HepG2 (cell line): ENCODE data around the gene PSORS1C1. TPM values are rescaled to one million over a fixed set of nuclear protein-coding genes. Genes with fewer than 3 reads are reported as not detected.

Source experiments
- ATF7 ChIP-seq, 2 experiments: fragments of 450-650 bp in 1 of 2; sonication (generic) in 1 of 2; formaldehyde crosslinking in 1 of 2; IDR thresholded peaks; 2 replicates each; pipeline versions ENCODE4 v1.4.0 to v1.6.1; 2016 to 2020; ENCODE audit warnings: antibody characterized with exemption in 1 of 2, mild to moderate bottlenecking in 1 of 2, missing genetic modification reagents in 1 of 2
- FIP1L1 ChIP-seq: fragments of 200-400 bp; formaldehyde crosslinking; IDR thresholded peaks from 2 replicates; pipeline ENCODE4 v1.6.1; 2018; ENCODE audit warnings: low read depth, mild to moderate bottlenecking, low read length, moderate library complexity, borderline replicate concordance; ENCODE audit not compliant: insufficient read depth
- KMT2B ChIP-seq: IDR thresholded peaks from 2 replicates; pipeline ENCODE4 v1.6.1; 2016; ENCODE audit warnings: missing genetic modification reagents, missing compliant biosample characterization
- MAFF ChIP-seq: IDR thresholded peaks from 2 replicates; pipeline ENCODE4 v1.6.1; 2011; ENCODE audit warnings: low read depth, low read length, improper control_type of control experiment
- NFAT5 ChIP-seq: sonication (generic); formaldehyde crosslinking; IDR thresholded peaks from 2 replicates; pipeline ENCODE4 v1.4.0; 2020; ENCODE audit warnings: missing genetic modification reagents
- NFKB2 ChIP-seq: sonication (generic); formaldehyde crosslinking; IDR thresholded peaks from 2 replicates; pipeline ENCODE4 v1.4.0; 2020; ENCODE audit warnings: missing genetic modification reagents, borderline replicate concordance
- PBX3 ChIP-seq: sonication (generic); formaldehyde crosslinking; IDR thresholded peaks from 2 replicates; pipeline ENCODE4 v1.8.1; 2023; ENCODE audit warnings: missing genetic modification reagents, inconsistent platforms, borderline replicate concordance
- PITX1 ChIP-seq: sonication (generic); formaldehyde crosslinking; IDR thresholded peaks from 2 replicates; pipeline ENCODE4 v1.5.1; 2020; ENCODE audit warnings: mild to moderate bottlenecking, missing genetic modification reagents
- RBAK ChIP-seq: sonication (generic); formaldehyde crosslinking; IDR thresholded peaks from 2 replicates; pipeline ENCODE4 v1.5.1; 2020; ENCODE audit warnings: mild to moderate bottlenecking, missing genetic modification reagents
- SIN3A ChIP-seq: IDR thresholded peaks from 2 replicates; pipeline ENCODE4 v1.6.1; 2011; ENCODE audit warnings: low read depth, mild to moderate bottlenecking, control low read depth, low read length, borderline replicate concordance
- ZFP91 ChIP-seq: sonication (generic); formaldehyde crosslinking; IDR thresholded peaks from 2 replicates; pipeline ENCODE4 v1.9.0; 2022; ENCODE audit warnings: missing genetic modification reagents, mild to moderate bottlenecking, borderline replicate concordance
- ZFYVE20 ChIP-seq: sonication (generic); formaldehyde crosslinking; IDR thresholded peaks from 2 replicates; pipeline ENCODE4 v1.8.0; 2023; ENCODE audit warnings: low read depth, mild to moderate bottlenecking, moderate library complexity, missing genetic modification reagents, borderline replicate concordance
- ZNF354B ChIP-seq: sonication (generic); formaldehyde crosslinking; IDR thresholded peaks from 2 replicates; pipeline ENCODE4 v1.8.0; 2022; ENCODE audit warnings: mild to moderate bottlenecking, missing genetic modification reagents
- ZNF687 ChIP-seq: sonication (generic); formaldehyde crosslinking; IDR thresholded peaks from 2 replicates; pipeline ENCODE4 v1.5.1; 2020; ENCODE audit warnings: mild to moderate bottlenecking, missing genetic modification reagents, moderate library complexity
- ZSCAN25 ChIP-seq: sonication (generic); formaldehyde crosslinking; IDR thresholded peaks from 2 replicates; pipeline ENCODE4 v1.8.0; 2022; ENCODE audit warnings: mild to moderate bottlenecking, missing genetic modification reagents
- polyA plus RNA-seq, 8 experiments: library from polyadenylated mRNA; depleted of rRNA in 3 of 8; stranded (reverse) in 7 of 8; unstranded in 1 of 8; fragments of >200 nt; fragmentation: Illumina TruSeq in 4 of 8; extraction: Trizol in 4 of 8; gene quantifications; 2 replicates each; pipeline versions ENCODE4 v1.2.1 to v1.2.3, GENCODE V29; 2011 to 2016; ENCODE audit warnings: low read depth in 4 of 8, missing spikeins in 1 of 8, mixed read lengths in 1 of 8; ENCODE audit not compliant: insufficient read depth in 1 of 8
- total RNA-seq, 5 experiments: library from RNA; depleted of rRNA; stranded (reverse); fragments of >200 nt; fragmentation: Illumina TruSeq; extraction: Trizol; gene quantifications; 2 replicates each; pipeline ENCODE4 v1.2.3, GENCODE V29; 2016; ENCODE audit warnings: low read depth in 1 of 5

The PSORS1C1 gene
- total and polyA plus RNA-seq, 2 of the 13 experiments (the other 11 are each of a cell fraction or from before 2014, with no cell fraction given) = 0.01 to 0.02 TPM

- TF ChIP-seq FIP1L1 (0 out of 2 replicates have a peak, but pooled peaks have one; percentile 54), NFKB2 (CRISPR knock-in tag) (peak; percentile 51; the same call in 1 of the 2 replicates), ZFYVE20 (CRISPR knock-in tag) (no peak), SIN3A (peak; percentile 99), ZFP91 (CRISPR knock-in tag) (peak; percentile 79), ZNF687 (CRISPR knock-in tag) (peak; percentile 86), ZNF354B (no peak), PITX1 (CRISPR knock-in tag) (no peak; the same call in 1 of the 2 replicates), ZSCAN25 (CRISPR knock-in tag) (no peak; the same call in 1 of the 2 replicates), ATF7 (IDR thresholded peaks at IDR 0.05) (no peak), ATF7 (CRISPR knock-in tag; IDR thresholded peaks at IDR 0.05) (no peak), MAFF (peak; percentile 21; the same call in 1 of the 2 replicates), RBAK (CRISPR knock-in tag) (no peak), KMT2B (peak; percentile 40; the same call in 1 of the 2 replicates), PBX3 (CRISPR knock-in tag) (no peak), NFAT5 (no peak)
Measured at GRCh38 chr6:31158140-31158862, 43.7 kb downstream of the PSORS1C1 start, which contains the start of gene TCF19 (continued).
